Right lobe of liver (tissue), 4 donors: ENCODE measurements around the gene HDLBP.

Experiments used
- POLR2A ChIP-seq: fragments of 450-650 bp; IDR thresholded peaks from one replicate; pipeline ENCODE4 v1.6.1; 2017; ENCODE audit warnings: antibody characterized with exemption, mild to moderate bottlenecking
- TF ChIP-seq, protein P1 (sequence below), 4 donors: fragments of 200-600 bp in 3 of 4; fragments of 450-650 bp in 1 of 4; IDR thresholded peaks; one replicate each; pipeline versions ENCODE4 v1.5.1 to v1.8.0; 2016 to 2022; ENCODE audit warnings: antibody characterized with exemption in 4 of 4, mild to moderate bottlenecking in 2 of 4
- donor health status: DM: no; HTN: no; CAD: no.
- donor health status: DM: no; HTN: no; CAD: no.
- donor health status: DM: no; HTN: yes; CAD: no.

GRCh38 chr2:241237949-241238371 is 77.5 kb downstream of the HDLBP start:
- TF ChIP-seq, protein P1, sequence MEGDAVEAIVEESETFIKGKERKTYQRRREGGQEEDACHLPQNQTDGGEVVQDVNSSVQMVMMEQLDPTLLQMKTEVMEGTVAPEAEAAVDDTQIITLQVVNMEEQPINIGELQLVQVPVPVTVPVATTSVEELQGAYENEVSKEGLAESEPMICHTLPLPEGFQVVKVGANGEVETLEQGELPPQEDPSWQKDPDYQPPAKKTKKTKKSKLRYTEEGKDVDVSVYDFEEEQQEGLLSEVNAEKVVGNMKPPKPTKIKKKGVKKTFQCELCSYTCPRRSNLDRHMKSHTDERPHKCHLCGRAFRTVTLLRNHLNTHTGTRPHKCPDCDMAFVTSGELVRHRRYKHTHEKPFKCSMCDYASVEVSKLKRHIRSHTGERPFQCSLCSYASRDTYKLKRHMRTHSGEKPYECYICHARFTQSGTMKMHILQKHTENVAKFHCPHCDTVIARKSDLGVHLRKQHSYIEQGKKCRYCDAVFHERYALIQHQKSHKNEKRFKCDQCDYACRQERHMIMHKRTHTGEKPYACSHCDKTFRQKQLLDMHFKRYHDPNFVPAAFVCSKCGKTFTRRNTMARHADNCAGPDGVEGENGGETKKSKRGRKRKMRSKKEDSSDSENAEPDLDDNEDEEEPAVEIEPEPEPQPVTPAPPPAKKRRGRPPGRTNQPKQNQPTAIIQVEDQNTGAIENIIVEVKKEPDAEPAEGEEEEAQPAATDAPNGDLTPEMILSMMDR (IDR thresholded peaks at IDR 0.05) = no peak
- TF ChIP-seq POLR2A = no peak
